GM19025 (cell line): ENCODE measurements around the gene PUS1.

Experiments used
- ATAC-seq: cut with Tn5 transposase; IDR thresholded peaks from one replicate; pipeline ENCODE4 v1.9.1; 2021; ENCODE audit warnings: mild to moderate bottlenecking, low read depth, moderate library complexity; ENCODE audit not compliant: unreplicated experiment

Gene PUS1

DNA sequence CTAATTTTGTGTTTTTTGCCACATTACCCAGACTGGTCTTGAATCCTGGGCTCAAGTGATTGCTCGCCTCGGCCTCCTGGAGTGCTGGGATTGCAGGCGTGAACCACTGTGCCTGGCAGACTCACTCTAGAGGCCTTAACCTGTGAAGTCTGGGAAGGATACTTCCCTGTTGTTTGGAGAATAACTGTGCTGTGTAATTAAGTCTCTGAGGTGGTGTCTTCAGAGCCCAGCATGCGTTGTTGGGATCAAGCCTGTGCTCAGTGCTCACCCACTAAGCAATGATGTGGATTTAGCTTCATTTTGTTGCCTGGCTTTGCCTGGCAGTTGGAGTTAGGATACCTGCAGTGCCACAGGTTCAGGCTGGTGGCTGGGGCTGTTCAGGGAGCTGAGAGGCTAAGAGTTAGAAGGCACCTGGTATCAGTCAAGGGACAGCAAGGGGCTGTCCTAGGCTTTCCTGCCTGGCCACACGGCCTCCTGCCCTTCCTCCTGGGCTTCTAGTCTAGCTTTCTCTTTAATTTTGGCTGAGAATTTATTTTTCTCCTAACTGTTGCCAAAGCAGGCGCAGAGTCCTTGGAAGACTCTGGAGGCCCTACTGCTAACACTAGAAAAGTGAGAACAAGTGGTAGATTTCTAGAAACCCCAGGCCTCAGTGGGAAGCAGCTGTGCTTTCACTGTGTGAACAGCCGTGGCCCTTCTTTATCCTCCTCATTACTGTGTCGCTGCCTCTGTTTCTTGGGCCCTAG lies 59.1 kb downstream of the PUS1 start:
- no peak for ATAC-seq

DNA sequence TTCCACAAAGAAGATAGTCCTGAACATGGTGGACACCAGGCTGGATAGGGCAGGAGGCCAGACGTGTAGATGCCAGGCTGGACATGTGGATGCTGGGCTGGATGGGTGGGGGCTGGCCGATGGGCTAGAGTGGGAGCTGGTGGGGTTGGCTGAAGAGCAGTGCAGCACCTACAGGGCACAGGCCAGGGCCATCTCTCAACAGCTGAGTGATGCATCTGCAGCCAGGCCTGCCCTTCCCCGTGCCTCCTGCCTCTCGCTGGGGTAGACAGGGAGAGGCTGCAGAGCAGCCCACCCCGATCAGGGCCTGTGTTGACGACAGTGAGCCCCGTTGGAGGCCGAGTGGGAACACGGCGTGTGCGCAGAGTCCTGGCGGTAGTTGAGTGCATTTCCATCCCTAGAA lies 59.9 kb downstream of the PUS1 start:
- ATAC-seq, result no peak

DNA sequence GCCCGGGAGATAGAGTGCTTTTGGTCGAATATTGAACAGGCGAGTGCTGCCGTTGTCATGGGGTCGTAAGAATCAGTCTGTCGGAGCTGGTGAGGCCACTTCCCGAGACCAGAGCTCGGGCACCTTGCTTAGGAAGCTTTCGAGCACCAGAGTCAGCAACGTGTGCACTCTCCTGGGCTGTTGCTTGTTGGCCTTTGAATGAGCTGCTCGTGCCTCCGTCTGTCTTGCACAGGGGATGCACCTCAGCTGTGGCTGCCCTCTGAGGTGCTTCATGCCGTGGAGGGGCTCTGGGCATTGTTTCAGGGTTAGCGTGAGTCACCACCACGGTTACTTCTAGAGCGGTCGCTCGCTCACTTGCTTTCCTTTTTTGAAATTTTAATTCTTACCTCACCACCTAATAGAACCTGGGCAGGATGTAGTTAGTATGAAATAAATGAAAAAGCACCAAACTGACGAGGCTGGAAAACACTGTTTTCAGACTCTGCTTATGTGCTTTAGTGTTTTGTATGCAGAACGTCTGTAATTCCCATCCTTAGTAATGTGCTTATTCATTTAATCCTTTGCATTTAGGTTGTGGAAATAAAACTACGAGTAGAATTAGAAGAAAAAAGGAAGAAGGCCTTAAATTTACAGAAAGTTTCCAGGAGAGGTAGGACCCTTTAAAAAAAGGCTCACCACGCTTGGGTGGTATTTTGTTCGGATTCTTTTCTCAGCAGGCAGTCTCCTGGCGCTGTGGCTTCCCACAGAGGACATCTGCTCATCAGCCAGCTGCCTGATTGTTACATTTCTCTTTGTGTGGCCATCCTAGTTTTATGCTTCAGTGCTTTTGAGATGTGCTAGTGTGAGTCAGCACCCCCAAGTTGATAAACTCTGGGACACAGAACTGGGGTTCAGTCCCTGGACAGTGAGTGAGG lies 61.2 kb downstream of the PUS1 start:
- no peak for ATAC-seq

DNA sequence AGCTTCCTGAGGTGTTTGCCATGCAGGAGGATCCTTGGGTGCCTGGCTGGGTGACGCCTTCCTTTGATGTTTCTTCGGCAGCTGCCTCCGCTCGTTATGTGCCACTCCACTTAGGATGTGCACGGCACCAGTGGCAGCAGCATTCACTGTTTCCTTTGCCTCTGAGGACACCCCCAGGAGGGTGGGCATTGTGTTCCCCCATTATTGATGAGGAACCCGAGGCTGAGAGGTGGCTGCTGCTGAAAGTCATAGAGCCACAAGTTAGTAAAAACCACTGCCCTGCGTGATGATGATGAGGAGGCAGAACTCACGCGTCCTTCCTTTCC lies 61.9 kb downstream of the PUS1 start:
- ATAC-seq, result no peak

DNA sequence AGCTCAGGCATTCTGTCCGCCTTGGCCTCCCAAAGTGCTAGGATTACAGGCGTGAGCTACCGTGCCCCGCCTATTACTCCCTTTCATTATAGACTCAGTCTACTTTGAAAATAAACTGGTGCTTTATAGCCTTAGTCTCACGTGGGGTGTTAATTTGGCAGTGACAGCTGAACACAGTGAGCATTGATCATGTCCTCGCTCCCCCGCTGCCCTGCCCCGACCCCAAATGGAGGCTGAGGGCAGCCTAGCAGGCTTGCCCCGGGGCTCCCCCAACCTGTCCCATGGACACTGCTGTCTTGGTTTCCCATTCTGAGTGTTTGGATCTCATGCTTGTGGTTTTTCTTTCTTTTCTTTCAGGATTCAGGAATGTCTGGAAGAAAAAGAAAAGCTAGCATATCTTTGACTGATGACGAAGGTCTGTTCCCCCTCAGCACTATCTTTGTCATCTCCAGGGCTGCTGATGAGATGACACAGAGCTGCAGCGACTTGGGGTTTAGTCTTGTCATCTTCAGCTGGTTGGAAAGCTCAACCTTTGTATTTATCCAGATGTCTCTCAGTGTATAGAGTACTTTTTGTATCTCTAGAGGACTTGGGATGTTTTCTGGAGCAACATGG lies 62.8 kb downstream of the PUS1 start:
- ATAC-seq, result no peak

DNA sequence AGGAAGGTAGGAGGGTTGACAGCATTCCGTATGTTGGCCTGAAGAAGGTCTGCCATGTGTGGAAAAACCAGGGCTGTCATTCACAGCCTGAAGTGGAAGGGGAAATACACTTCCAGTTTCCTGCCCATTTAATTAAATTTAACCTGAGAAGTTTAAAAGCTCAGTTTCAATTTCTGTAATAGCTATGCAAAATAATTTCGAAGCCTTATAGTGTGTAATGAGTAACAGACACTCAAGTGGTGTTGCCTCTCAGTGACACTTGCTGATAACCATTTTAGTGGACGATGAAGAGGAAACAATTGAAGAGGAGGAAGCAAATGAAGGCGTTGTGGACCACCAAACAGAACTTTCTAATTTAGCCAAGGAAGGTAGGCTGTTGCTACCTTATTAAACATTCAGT lies 65.5 kb downstream of the PUS1 start:
- peak; percentile 83 for ATAC-seq
